ENCODE data around the gene SUPT7L.

Gene SUPT7L, protein sequence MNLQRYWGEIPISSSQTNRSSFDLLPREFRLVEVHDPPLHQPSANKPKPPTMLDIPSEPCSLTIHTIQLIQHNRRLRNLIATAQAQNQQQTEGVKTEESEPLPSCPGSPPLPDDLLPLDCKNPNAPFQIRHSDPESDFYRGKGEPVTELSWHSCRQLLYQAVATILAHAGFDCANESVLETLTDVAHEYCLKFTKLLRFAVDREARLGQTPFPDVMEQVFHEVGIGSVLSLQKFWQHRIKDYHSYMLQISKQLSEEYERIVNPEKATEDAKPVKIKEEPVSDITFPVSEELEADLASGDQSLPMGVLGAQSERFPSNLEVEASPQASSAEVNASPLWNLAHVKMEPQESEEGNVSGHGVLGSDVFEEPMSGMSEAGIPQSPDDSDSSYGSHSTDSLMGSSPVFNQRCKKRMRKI

GRCh38 chr2:27663285-27664153 is at the start of gene SUPT7L, which contains the start of gene SLC4A1AP:
Gene SUPT7L, minus strand, starts transcription at chr2:27663614. Its CDS starts 1,422 bp downstream, at chr2:27662192.
Gene SLC4A1AP, plus strand, starts transcription at chr2:27663889. Its CDS starts 26 bp downstream, at chr2:27663915.
- TF ChIP-seq, protein P1, sequence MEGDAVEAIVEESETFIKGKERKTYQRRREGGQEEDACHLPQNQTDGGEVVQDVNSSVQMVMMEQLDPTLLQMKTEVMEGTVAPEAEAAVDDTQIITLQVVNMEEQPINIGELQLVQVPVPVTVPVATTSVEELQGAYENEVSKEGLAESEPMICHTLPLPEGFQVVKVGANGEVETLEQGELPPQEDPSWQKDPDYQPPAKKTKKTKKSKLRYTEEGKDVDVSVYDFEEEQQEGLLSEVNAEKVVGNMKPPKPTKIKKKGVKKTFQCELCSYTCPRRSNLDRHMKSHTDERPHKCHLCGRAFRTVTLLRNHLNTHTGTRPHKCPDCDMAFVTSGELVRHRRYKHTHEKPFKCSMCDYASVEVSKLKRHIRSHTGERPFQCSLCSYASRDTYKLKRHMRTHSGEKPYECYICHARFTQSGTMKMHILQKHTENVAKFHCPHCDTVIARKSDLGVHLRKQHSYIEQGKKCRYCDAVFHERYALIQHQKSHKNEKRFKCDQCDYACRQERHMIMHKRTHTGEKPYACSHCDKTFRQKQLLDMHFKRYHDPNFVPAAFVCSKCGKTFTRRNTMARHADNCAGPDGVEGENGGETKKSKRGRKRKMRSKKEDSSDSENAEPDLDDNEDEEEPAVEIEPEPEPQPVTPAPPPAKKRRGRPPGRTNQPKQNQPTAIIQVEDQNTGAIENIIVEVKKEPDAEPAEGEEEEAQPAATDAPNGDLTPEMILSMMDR (IDR thresholded peaks at IDR 0.05) = no peak
- Mint-ChIP-seq H3K4me3 (peak within 1 kb of the TSS; percentile 99), H3K27ac (peak within 1 kb of the TSS; percentile 100), H3K4me1 (peaks cover 39% of the 10 kb centered on the region), H3K9me3 (no peaks in the 10 kb centered on the region), H3K27me3 (ENCODE audit: low read depth, poor library complexity) (peaks cover 6% of the 10 kb centered on the region), H3K36me3 (ENCODE audit: low read depth) (peaks cover 46% of the 10 kb centered on the region)
- DNase-seq = peak; percentile 77

DNA sequence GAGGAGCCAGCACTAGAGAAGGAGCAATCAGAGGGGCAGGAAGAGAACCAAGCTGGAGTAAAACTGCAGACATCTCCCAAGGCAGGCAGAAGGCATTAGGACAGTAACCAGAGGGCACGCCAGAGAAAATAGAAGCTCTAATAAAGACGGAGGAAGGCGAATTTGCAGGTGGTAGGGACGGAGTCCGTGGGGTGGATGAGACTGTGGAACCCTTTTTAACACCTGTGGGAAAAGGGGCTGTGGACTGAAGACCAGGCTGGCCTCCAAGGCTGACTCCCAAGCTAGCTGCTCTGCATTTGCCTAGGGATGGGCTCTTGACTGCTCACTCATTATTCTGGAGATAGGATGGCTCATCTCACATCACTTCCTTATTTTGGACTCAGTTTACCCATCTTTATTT is 49.8 kb upstream of the SUPT7L start:
- TF ChIP-seq, protein P1 (IDR thresholded peaks at IDR 0.05) = no peak
- Mint-ChIP-seq H3K4me3 (peak overlapping the region; percentile 55), H3K4me1 (peaks cover 34% of the 10 kb centered on the region), H3K36me3 (ENCODE audit: low read depth) (no peaks in the 10 kb centered on the region), H3K27ac (no peak overlapping the region), H3K9me3 (no peaks in the 10 kb centered on the region), H3K27me3 (ENCODE audit: low read depth, poor library complexity) (peaks cover 10% of the 10 kb centered on the region)
- no peak for DNase-seq

DNA sequence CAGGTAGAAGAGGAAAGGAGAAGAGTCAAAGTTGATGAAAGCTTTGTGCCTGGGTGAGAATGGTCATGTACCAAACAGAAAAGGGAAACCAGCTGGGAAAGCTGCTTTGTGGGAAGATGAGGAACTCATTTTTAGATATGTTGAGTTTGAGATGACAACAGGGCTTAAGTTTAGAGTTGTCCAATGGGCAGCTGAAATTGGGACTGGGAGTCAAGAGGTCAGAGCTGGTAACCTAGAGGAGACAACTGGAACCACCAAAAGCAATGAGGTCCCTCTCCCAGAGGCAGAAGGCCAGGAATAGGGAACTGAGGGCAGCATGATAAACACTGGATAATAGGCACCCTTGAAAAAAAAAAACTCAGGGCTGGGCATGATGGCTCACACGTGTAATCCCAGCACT is 49.1 kb upstream of the SUPT7L start:
- peaks cover 34% of the 10 kb centered on the region for H3K4me1 Mint-ChIP-seq
- H3K27me3 Mint-ChIP-seq (ENCODE audit: low read depth, poor library complexity) = peaks cover 10% of the 10 kb centered on the region
- TF ChIP-seq, protein P1 (IDR thresholded peaks at IDR 0.05) = no peak
- no peak overlapping the region for H3K4me3 Mint-ChIP-seq
- no peak for DNase-seq
- H3K9me3 Mint-ChIP-seq = no peaks in the 10 kb centered on the region
- H3K36me3 Mint-ChIP-seq (ENCODE audit: low read depth) = no peaks in the 10 kb centered on the region
- H3K27ac Mint-ChIP-seq = no peak overlapping the region

DNA sequence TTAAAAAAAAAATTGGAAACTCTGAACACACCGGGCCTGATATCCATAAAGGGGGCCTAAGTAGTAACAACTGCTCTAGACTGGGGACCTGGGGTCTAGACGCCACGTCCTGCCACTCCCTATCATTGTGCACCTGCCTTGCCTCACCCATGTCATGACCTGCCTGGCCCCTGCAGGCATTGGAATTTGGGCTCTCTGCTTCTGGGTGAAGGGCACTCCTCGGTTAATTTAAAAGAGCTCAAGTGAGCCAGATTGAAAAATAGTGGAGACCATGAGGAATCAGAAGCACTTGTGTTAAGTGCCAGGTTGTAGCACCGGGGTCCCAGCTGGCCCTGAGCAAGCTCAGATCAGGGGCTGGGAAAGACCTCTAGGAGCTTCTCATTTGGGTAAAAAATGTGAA is 48.4 kb upstream of the SUPT7L start:
- no peak overlapping the region for H3K4me3 Mint-ChIP-seq
- H3K27me3 Mint-ChIP-seq (ENCODE audit: low read depth, poor library complexity) = peaks cover 6% of the 10 kb centered on the region
- H3K27ac Mint-ChIP-seq = no peak overlapping the region
- no peaks in the 10 kb centered on the region for H3K36me3 Mint-ChIP-seq (ENCODE audit: low read depth)
- TF ChIP-seq, protein P1 (IDR thresholded peaks at IDR 0.05) = no peak
- peaks cover 29% of the 10 kb centered on the region for H3K4me1 Mint-ChIP-seq
- no peak for DNase-seq
- no peaks in the 10 kb centered on the region for H3K9me3 Mint-ChIP-seq

DNA sequence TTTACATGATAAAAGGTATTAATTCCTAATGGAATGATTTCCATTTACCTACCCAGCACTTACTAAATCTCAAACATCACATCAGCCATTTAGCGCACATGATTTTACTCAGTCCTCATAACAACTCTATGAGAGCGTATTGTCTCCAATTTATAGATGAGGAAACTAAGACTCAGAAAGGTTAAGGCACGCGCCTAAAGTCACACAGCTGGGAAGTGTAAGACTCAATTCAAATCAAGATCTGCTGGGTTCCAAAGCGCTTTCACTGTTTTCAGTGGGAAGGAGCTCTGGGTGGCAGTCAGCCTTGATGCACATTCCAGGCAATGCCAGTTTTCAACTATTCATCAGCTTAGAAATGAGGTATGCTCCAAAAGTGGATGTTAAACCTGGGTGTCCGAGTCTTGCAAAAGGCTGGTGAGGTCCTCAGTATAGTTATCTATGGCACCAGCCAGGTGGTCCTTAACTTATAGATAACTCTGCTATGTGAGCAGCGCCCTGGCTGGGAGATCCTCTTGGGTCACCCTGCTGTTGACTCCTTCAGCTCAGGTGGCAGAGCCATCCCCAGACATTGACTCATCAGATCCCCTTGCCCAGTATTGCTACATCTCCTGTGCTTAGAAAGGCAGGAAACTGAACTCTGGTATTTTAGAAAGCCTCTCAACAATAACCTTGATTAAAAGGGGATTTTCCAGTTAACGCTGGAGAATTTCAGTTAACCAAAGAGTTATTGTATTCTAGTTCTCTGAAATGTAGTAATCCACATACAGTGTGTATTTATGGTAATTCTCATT is 47.4 kb upstream of the SUPT7L start:
- TF ChIP-seq, protein P1 (IDR thresholded peaks at IDR 0.05) = no peak
- Mint-ChIP-seq H3K4me3 (no peak overlapping the region), H3K4me1 (peaks cover 27% of the 10 kb centered on the region), H3K36me3 (ENCODE audit: low read depth) (no peaks in the 10 kb centered on the region), H3K27ac (no peak overlapping the region), H3K9me3 (no peaks in the 10 kb centered on the region), H3K27me3 (ENCODE audit: low read depth, poor library complexity) (peaks cover 6% of the 10 kb centered on the region)
- no peak for DNase-seq

All from nephron progenitor cell (in vitro differentiated cells).